ENCODE results near the gene DENND2A.
"Not testable (repeated sequence)": the region's sequence is repeated elsewhere in the genome, so short reads cannot be mapped to it uniquely, and the experiment has no call there.

DNA sequence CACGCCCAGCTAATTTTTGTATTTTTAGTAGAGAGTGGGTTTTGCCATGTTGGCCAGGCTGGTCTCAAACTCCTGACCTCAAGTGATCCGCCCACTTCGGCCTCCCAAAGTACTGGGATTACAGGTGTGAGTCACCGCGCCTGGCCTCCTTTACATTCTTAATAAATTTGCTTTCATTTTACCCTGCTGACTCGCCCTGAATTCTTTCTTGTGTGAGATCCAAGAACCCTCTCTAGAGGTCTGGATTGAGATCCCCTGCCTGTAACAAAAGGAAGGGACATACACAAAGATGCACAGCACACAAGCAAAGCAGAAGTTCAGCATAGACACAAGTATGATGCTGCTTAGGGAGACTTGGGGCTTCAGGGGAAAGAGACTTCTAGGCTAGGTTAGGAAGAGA, 74.4 kb downstream of the DENND2A start:
- not testable (repeated sequence) for TF ChIP-seq POLR2A, CTCF (IDR thresholded peaks at IDR 0.05)

Data from thyroid gland (tissue), 4 donors.